HepG2 (cell line): ENCODE results near the gene PNPLA3. TPM values are rescaled to one million over a fixed set of nuclear protein-coding genes. Genes with fewer than 3 reads are reported as not detected.
A peak's percentile ranks its signal among the peaks of the same experiment; 100 is the strongest.

ENCODE experiments used
- ATF1 ChIP-seq: IDR thresholded peaks from 2 replicates; pipeline ENCODE4 v1.6.1; 2016; ENCODE audit warnings: mild to moderate bottlenecking, control low read depth
- CREM ChIP-seq, 2 experiments: sonication (generic) in 1 of 2; formaldehyde crosslinking in 1 of 2; IDR thresholded peaks; 2 replicates each; pipeline versions ENCODE4 v1.4.0 to v1.6.1; 2016 to 2020; ENCODE audit warnings: antibody characterized with exemption in 1 of 2, mild to moderate bottlenecking in 1 of 2, missing genetic modification reagents in 1 of 2
- DR1 ChIP-seq: sonication (generic); formaldehyde crosslinking; IDR thresholded peaks from 2 replicates; pipeline ENCODE4 v1.8.0; 2021; ENCODE audit warnings: mild to moderate bottlenecking, missing genetic modification reagents, inconsistent platforms
- GFI1 ChIP-seq: sonication (generic); formaldehyde crosslinking; IDR thresholded peaks from 2 replicates; pipeline ENCODE4 v1.5.0; 2020; ENCODE audit warnings: missing genetic modification reagents, mild to moderate bottlenecking, borderline replicate concordance
- KLF15 ChIP-seq: sonication (generic); formaldehyde crosslinking; IDR thresholded peaks from 2 replicates; pipeline ENCODE4 v1.8.1; 2023; ENCODE audit warnings: borderline replicate concordance, mild to moderate bottlenecking, inconsistent platforms, missing genetic modification reagents, mixed read lengths
- NCOA2 ChIP-seq: sonication (generic); formaldehyde crosslinking; IDR thresholded peaks from 2 replicates; pipeline ENCODE4 v1.8.0; 2022; ENCODE audit warnings: inconsistent platforms
- NFIC ChIP-seq: IDR thresholded peaks from 2 replicates; pipeline ENCODE4 v1.6.1; 2012; ENCODE audit warnings: mild to moderate bottlenecking, low read length, inconsistent platforms
- RARA ChIP-seq: IDR thresholded peaks from 2 replicates; pipeline ENCODE4 v1.6.1; 2016; ENCODE audit warnings: missing genetic modification reagents, missing compliant biosample characterization
- SUZ12 ChIP-seq: fragments of 150-350 bp; IDR thresholded peaks from 2 replicates; pipeline ENCODE4 v1.6.1; 2014; ENCODE audit warnings: low read depth, low read length
- ZNF160 ChIP-seq: sonication (generic); formaldehyde crosslinking; IDR thresholded peaks from 2 replicates; pipeline ENCODE4 v1.8.0; 2022; ENCODE audit warnings: mild to moderate bottlenecking, inconsistent platforms, missing genetic modification reagents
- ZNF557 ChIP-seq: sonication (generic); formaldehyde crosslinking; IDR thresholded peaks from 2 replicates; pipeline ENCODE4 v1.4.0; 2020; ENCODE audit warnings: missing genetic modification reagents
- ZNF674 ChIP-seq: sonication (generic); formaldehyde crosslinking; IDR thresholded peaks from 2 replicates; pipeline ENCODE4 v1.5.0; 2020; ENCODE audit warnings: low read depth, mild to moderate bottlenecking, missing genetic modification reagents
- polyA plus RNA-seq, 8 experiments: library from polyadenylated mRNA; depleted of rRNA in 3 of 8; stranded (reverse) in 7 of 8; unstranded in 1 of 8; fragments of >200 nt; fragmentation: Illumina TruSeq in 4 of 8; extraction: Trizol in 4 of 8; gene quantifications; 2 replicates each; pipeline versions ENCODE4 v1.2.1 to v1.2.3, GENCODE V29; 2011 to 2016; ENCODE audit warnings: low read depth in 4 of 8, missing spikeins in 1 of 8, mixed read lengths in 1 of 8; ENCODE audit not compliant: insufficient read depth in 1 of 8
- total RNA-seq, 5 experiments: library from RNA; depleted of rRNA; stranded (reverse); fragments of >200 nt; fragmentation: Illumina TruSeq; extraction: Trizol; gene quantifications; 2 replicates each; pipeline ENCODE4 v1.2.3, GENCODE V29; 2016; ENCODE audit warnings: low read depth in 1 of 5
- TF ChIP-seq, protein P1 (sequence below): sonication (generic); formaldehyde crosslinking; conservative IDR thresholded peaks from 2 replicates; pipeline ENCODE4 v1.4.0; 2020; ENCODE audit warnings: mild to moderate bottlenecking, missing genetic modification reagents, moderate library complexity
- TF ChIP-seq, protein P2 (sequence below): sonication (generic); formaldehyde crosslinking; IDR thresholded peaks from 2 replicates; pipeline ENCODE4 v1.4.0; 2020; ENCODE audit warnings: missing genetic modification reagents
- TF ChIP-seq, protein P3 (sequence below): sonication (generic); formaldehyde crosslinking; IDR thresholded peaks from 2 replicates; pipeline ENCODE4 v1.4.0; 2020; ENCODE audit warnings: missing genetic modification reagents
- TF ChIP-seq, protein P4 (sequence below): IDR thresholded peaks from 2 replicates; pipeline ENCODE4 v1.6.1; 2016

The PNPLA3 gene
- total and polyA plus RNA-seq, 2 of the 13 experiments (the other 11 are each of a cell fraction or from before 2014, with no cell fraction given): 16.9 to 19.8 TPM

DNA sequence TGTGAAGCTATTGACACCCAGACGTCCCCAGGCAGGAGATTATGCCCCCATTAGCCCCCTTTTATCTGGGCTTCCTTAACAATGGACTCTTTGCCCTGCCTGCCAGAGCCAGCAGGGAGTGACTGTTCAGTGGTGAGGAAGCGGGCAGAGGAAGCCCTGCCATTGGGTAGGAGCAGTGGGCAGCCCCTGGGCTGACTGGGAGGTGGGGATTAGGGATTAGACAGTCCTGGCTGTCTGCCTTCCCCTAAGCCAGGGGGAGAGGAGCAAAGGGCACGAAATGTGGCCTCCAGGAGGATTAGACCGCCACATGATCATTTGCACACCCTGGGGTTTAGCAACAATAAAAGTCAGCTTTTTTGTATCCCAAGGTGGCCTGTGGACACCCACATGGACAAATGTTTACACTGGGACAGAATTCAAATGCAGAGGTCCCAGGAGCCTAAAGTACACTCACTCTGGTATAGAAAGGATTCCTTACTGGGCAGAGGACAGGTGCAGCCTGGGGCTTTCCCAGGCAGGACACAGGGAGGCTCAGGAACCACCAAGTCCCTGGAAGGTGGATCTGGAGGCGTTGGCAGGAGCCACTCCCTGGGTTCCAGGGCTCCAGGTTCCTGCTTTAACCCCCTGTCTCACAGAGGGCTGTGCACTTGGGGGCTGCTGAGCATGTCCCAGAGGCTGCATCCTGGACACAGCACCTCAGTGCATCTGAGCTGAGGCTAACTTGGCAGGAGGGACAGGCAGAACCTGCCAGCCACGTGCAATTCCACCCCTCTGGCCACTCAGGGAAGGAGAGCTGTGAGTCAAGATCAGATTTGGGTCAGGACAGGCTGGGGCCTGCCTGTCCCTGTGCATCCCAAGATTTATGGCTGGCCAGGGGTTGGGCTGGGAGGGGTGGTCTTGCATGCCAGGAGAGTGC is 2.1 kb downstream of the PNPLA3 start (continued):
- TF ChIP-seq, protein P1, sequence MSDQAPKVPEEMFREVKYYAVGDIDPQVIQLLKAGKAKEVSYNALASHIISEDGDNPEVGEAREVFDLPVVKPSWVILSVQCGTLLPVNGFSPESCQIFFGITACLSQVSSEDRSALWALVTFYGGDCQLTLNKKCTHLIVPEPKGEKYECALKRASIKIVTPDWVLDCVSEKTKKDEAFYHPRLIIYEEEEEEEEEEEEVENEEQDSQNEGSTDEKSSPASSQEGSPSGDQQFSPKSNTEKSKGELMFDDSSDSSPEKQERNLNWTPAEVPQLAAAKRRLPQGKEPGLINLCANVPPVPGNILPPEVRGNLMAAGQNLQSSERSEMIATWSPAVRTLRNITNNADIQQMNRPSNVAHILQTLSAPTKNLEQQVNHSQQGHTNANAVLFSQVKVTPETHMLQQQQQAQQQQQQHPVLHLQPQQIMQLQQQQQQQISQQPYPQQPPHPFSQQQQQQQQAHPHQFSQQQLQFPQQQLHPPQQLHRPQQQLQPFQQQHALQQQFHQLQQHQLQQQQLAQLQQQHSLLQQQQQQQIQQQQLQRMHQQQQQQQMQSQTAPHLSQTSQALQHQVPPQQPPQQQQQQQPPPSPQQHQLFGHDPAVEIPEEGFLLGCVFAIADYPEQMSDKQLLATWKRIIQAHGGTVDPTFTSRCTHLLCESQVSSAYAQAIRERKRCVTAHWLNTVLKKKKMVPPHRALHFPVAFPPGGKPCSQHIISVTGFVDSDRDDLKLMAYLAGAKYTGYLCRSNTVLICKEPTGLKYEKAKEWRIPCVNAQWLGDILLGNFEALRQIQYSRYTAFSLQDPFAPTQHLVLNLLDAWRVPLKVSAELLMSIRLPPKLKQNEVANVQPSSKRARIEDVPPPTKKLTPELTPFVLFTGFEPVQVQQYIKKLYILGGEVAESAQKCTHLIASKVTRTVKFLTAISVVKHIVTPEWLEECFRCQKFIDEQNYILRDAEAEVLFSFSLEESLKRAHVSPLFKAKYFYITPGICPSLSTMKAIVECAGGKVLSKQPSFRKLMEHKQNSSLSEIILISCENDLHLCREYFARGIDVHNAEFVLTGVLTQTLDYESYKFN (CRISPR knock-in tag): peak; percentile 94
- TF ChIP-seq RARA (CRISPR knock-in tag) (peak; percentile 76), KLF15 (CRISPR knock-in tag) (no peak), SUZ12 (no peak), ATF1 (CRISPR knock-in tag) (peak; percentile 42), ZNF160 (CRISPR knock-in tag) (peak; percentile 62; the same call in 1 of the 2 replicates), NCOA2 (CRISPR knock-in tag) (peak; percentile 76), ZNF557 (CRISPR knock-in tag) (no peak), ZNF674 (no peak), CREM (IDR thresholded peaks at IDR 0.05) (peak; percentile 68; the same call in 1 of the 2 replicates), CREM (CRISPR knock-in tag; IDR thresholded peaks at IDR 0.05) (no peak), DR1 (peak; percentile 38; the same call in 1 of the 2 replicates), NFIC (peak; percentile 70; the same call in 1 of the 2 replicates), GFI1 (CRISPR knock-in tag) (peak; percentile 79; the same call in 1 of the 2 replicates)
- TF ChIP-seq, protein P2, sequence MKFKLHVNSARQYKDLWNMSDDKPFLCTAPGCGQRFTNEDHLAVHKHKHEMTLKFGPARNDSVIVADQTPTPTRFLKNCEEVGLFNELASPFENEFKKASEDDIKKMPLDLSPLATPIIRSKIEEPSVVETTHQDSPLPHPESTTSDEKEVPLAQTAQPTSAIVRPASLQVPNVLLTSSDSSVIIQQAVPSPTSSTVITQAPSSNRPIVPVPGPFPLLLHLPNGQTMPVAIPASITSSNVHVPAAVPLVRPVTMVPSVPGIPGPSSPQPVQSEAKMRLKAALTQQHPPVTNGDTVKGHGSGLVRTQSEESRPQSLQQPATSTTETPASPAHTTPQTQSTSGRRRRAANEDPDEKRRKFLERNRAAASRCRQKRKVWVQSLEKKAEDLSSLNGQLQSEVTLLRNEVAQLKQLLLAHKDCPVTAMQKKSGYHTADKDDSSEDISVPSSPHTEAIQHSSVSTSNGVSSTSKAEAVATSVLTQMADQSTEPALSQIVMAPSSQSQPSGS (CRISPR knock-in tag): peak; percentile 37; the same call in 1 of the 2 replicates
- TF ChIP-seq, protein P3, sequence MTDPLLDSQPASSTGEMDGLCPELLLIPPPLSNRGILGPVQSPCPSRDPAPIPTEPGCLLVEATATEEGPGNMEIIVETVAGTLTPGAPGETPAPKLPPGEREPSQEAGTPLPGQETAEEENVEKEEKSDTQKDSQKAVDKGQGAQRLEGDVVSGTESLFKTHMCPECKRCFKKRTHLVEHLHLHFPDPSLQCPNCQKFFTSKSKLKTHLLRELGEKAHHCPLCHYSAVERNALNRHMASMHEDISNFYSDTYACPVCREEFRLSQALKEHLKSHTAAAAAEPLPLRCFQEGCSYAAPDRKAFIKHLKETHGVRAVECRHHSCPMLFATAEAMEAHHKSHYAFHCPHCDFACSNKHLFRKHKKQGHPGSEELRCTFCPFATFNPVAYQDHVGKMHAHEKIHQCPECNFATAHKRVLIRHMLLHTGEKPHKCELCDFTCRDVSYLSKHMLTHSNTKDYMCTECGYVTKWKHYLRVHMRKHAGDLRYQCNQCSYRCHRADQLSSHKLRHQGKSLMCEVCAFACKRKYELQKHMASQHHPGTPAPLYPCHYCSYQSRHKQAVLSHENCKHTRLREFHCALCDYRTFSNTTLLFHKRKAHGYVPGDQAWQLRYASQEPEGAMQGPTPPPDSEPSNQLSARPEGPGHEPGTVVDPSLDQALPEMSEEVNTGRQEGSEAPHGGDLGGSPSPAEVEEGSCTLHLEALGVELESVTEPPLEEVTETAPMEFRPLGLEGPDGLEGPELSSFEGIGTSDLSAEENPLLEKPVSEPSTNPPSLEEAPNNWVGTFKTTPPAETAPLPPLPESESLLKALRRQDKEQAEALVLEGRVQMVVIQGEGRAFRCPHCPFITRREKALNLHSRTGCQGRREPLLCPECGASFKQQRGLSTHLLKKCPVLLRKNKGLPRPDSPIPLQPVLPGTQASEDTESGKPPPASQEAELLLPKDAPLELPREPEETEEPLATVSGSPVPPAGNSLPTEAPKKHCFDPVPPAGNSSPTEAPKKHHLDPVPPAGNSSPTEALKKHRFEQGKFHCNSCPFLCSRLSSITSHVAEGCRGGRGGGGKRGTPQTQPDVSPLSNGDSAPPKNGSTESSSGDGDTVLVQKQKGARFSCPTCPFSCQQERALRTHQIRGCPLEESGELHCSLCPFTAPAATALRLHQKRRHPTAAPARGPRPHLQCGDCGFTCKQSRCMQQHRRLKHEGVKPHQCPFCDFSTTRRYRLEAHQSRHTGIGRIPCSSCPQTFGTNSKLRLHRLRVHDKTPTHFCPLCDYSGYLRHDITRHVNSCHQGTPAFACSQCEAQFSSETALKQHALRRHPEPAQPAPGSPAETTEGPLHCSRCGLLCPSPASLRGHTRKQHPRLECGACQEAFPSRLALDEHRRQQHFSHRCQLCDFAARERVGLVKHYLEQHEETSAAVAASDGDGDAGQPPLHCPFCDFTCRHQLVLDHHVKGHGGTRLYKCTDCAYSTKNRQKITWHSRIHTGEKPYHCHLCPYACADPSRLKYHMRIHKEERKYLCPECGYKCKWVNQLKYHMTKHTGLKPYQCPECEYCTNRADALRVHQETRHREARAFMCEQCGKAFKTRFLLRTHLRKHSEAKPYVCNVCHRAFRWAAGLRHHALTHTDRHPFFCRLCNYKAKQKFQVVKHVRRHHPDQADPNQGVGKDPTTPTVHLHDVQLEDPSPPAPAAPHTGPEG: no peak
- TF ChIP-seq, protein P4, sequence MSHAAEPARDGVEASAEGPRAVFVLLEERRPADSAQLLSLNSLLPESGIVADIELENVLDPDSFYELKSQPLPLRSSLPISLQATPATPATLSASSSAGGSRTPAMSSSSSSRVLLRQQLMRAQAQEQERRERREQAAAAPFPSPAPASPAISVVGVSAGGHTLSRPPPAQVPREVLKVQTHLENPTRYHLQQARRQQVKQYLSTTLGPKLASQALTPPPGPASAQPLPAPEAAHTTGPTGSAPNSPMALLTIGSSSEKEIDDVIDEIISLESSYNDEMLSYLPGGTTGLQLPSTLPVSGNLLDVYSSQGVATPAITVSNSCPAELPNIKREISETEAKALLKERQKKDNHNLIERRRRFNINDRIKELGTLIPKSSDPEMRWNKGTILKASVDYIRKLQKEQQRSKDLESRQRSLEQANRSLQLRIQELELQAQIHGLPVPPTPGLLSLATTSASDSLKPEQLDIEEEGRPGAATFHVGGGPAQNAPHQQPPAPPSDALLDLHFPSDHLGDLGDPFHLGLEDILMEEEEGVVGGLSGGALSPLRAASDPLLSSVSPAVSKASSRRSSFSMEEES: peak; percentile 91
